ENCODE results near the gene CLPX.
"Not testable (repeated sequence)": the region's sequence is repeated elsewhere in the genome, so short reads cannot be mapped to it uniquely, and the experiment has no call there.

The CLPX gene

GRCh38 chr15:65172531-65172930, 12.6 kb downstream of the CLPX start:
- DNase-seq (ENCODE audit: low read depth in 2 of 2): no peak

- DNase-seq (ENCODE audit: low read depth in 2 of 2): no peak
These were observed 13.7 kb downstream of the CLPX start for GRCh38 chr15:65171428-65171827.

GRCh38 chr15:65165875-65166274, 19.3 kb downstream of the CLPX start:
- DNase-seq (ENCODE audit: low read depth in 2 of 2): no peak

- no peak for DNase-seq (ENCODE audit: low read depth in 2 of 2)
These were observed 21.0 kb downstream of the CLPX start for GRCh38 chr15:65164139-65164538.

DNA sequence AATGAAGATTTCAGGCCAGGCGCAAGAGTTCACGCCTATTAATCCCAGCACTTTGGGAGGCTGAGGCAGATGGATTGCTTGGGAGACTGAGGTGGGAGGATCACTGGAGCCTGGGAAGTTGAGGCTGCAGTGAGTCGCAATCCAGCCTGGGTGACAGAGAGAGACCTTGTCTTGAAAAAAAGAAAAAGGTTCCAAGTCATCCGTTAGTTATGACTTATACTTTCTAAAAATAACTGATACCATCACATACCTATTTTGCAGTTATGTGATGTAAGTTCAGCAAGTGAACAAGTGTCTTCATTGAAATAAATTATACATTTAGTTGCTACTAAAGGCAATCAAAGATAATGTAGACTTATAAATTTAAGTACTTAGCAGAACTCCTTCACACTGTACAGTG, 22.1 kb downstream of the CLPX start:
- DNase-seq (ENCODE audit: low read depth in 2 of 2): no peak

- no peak for DNase-seq (ENCODE audit: low read depth in 2 of 2)
These were observed 28.4 kb downstream of the CLPX start for GRCh38 chr15:65156692-65157091.

- no peak for DNase-seq (ENCODE audit: low read depth in 2 of 2)
These were observed 30.4 kb downstream of the CLPX start for GRCh38 chr15:65154720-65155119.

GRCh38 chr15:65147902-65148301, 37.2 kb downstream of the CLPX start:
- no peak for DNase-seq (ENCODE audit: low read depth in 2 of 2)

GRCh38 chr15:65146438-65146837, 38.7 kb downstream of the CLPX start:
- no peak for DNase-seq (ENCODE audit: low read depth in 2 of 2)

DNA sequence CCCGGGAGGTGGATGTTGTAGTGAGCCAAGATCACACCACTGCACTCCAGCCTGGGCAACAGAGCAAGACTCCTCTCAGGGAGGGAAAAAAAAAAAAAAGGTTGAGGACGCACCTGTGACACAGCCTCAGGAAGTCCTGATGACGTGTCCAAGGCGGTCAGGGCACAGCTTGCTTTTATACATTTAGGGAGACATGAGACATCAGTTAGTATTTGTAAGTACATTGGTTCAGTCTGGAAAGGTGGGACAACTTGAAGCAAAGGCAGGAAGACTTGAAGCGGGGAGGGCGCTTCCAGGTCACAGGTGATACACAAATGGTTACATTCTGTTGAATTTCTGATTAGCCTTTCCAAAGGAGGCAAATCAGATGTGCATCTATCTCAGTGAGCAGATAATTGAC, 46.5 kb downstream of the CLPX start:
- not testable (repeated sequence) for DNase-seq (ENCODE audit: low read depth in 2 of 2)

GRCh38 chr15:65137893-65138292, 47.2 kb downstream of the CLPX start:
- DNase-seq (ENCODE audit: low read depth in 2 of 2): not testable (repeated sequence)

DNA sequence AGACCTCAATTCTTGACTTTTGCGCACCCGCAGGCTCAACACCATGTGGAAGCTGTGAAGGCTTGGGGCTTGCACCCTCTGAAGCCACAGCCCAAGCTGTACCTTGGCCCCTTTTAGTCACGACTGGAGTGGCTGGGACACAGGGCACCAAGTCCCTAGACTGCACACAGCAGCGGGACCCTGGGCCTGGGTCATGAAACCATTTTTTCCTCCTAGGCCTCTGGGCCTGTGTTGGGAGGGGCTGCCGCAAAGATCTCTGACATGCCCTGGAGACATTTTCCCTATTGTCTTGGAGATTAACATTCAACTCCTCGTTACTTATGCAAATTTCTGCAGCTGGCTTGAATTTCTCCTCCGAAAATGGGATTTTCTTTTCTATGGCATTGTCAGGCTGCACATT, 48.1 kb downstream of the CLPX start:
- DNase-seq (ENCODE audit: low read depth in 2 of 2): not testable (repeated sequence)

- DNase-seq (ENCODE audit: low read depth in 2 of 2): no peak
These were observed 50.6 kb downstream of the CLPX start for GRCh38 chr15:65134538-65134937.

- DNase-seq (ENCODE audit: low read depth in 2 of 2): peak; percentile 61 to 71
These were observed 51.5 kb downstream of the CLPX start, which contains the start of gene PDCD7 for GRCh38 chr15:65133548-65134200. TSS of gene PDCD7 (minus strand) at chr15:65133808. CDS start at chr15:65133781, 27 bp downstream.

GRCh38 chr15:65132878-65133547, 52.1 kb downstream of the CLPX start:
- no peak for DNase-seq (ENCODE audit: low read depth in 2 of 2)

- no peak for DNase-seq (ENCODE audit: low read depth in 2 of 2)
These were observed 54.2 kb downstream of the CLPX start for GRCh38 chr15:65130941-65131340.

GRCh38 chr15:65115542-65115941, 69.6 kb downstream of the CLPX start:
- no peak for DNase-seq (ENCODE audit: low read depth in 2 of 2)

DNA sequence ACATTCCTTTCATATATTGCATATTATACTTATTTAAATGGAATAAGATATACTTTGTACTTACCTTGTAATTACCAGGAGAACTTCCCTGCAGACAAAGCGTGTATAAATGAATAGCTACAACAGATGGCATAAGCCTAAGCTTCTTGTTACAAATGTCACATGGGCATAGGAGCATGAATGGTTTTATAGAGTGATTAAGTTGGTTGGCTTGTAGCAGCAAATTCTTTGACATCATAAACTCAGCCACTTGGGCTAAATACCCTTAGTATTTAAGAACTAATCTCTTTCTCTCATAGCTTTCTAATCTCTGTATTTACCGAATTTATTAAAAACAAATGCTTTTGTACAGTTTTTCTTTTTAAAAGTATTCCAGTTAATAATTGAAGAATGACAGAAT, 70.1 kb downstream of the CLPX start, which contains the start of gene UBAP1L:
Gene UBAP1L, minus strand, starts transcription at position 115 of the 400 bp plus-strand sequence. CDS start 8,985 bp downstream, outside the sequence.
- no peak for DNase-seq (ENCODE audit: low read depth in 2 of 2)

DNA sequence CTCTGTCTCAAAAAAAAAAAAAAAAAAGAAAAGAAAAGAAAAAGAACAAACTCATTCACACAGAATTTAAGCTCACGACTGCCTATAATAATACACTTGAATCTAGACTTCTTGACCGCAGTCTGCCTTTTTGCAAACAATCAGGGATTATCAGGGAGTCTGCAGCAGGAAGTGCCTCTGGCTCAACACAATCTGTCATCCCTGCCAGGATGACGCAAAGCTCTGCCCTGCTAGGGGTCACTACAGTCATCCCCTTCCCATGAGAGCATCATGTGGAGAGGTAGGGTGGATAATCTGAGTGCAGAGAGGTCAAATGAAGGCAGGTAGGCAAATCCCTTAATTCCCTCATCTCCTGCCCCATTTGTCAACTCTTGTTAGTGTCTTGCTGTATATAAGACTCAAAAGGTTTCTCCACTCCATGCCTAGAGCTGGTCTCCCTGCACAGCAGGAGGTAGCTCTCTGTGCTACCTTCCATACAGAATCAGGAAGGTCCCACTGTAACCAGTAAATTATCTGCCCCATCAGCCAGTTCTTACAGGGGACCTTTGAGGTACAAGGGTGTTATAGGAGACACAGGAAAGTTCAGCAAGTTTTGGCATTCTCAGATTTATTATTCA, 74.4 kb downstream of the CLPX start:
- DNase-seq (ENCODE audit: low read depth in 2 of 2): no peak

DNA sequence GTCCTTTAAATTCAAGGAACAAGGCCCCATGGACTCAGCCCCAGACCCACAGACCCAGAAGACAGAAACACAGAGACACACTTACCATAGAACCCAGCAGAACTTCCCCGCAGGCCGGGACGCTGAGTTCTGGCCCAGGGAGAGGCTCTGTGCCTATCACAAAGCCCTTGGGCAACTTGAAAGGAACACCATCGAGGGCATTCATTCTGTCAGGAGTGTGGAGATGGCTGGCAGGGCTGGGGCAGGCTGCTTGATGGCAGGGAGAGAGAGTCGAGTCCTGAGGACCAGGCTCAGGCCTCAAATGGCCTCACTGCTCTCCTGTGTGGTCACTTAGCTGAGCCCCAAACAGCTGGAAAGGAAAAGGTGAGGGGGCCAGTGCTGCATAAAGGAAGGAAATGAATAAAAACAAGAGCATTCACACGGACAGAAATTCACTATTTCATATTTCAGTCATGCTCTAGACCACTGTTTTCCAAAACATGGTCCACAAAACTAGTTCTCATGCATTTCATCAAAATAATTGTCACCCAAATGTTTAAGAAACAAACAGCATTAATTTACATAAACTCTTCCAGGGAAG, 79.0 kb downstream of the CLPX start:
- no peak for DNase-seq (ENCODE audit: low read depth in 2 of 2)

GRCh38 chr15:65105038-65105437, 80.1 kb downstream of the CLPX start:
- DNase-seq (ENCODE audit: low read depth in 2 of 2): no peak

GRCh38 chr15:65102912-65103311, 82.2 kb downstream of the CLPX start:
- DNase-seq (ENCODE audit: low read depth in 2 of 2): no peak

Data from stimulated activated CD8-positive, alpha-beta memory T cell treated with anti-CD3 and anti-CD28 coated beads, Interleukin-2, amount 100 ng/mL, for 1 hour (primary cell).